Measurements from ENCODE around the gene CD46. TPM values are rescaled to one million over a fixed set of nuclear protein-coding genes. Genes with fewer than 3 reads are reported as not detected.

CD46 gene
- total RNA-seq, 1 experiment from 2014 or later, result 91.4 TPM

- H3K4me1 ChIP-seq (ENCODE audit: insufficient read depth, low read length, poor library complexity, severe bottlenecking), result no peaks in the 10 kb centered on the region
- TF ChIP-seq EZH2 (IDR thresholded peaks at IDR 0.05; ENCODE audit: borderline replicate concordance, low read depth, low read length, poor library complexity, severe bottlenecking) (no peak), CTCF (conservative IDR thresholded peaks at IDR 0.05; ENCODE audit: low read depth, low read length) (no peak)
- no peak overlapping the region for H3K4me3 ChIP-seq (ENCODE audit: low read depth, low read length, poor library complexity, severe bottlenecking)
- H3K27me3 ChIP-seq (replicated peaks; ENCODE audit: insufficient read depth, low read depth, low read length, poor library complexity), result no peaks in the 10 kb centered on the region
- no peaks in the 10 kb centered on the region for H3K36me3 ChIP-seq (ENCODE audit: insufficient read depth, low read length, poor library complexity, severe bottlenecking)
- intact Hi-C loops (cut with micrococcal nuclease; ENCODE audit: unreplicated experiment), result no loop called here
- ChIA-PET CTCF (interaction anchor here (0.7 kb wide), 1 partner anchor 14 kb away, joined by 3 read pairs; no protein-coding TSS in a partner anchor), POLR2A (ENCODE audit: low non-redundant PET) (no interaction called here)
- no TSS peak for BruUV-seq (replicated peaks)
- H3K9me3 ChIP-seq (ENCODE audit: low read depth, low read length, poor library complexity, severe bottlenecking), result no peaks in the 10 kb centered on the region
- DNase-seq (ENCODE audit: low spot score), result no peak
- H3K27ac ChIP-seq (ENCODE audit: low read depth, low read length, poor library complexity, severe bottlenecking), result no peak overlapping the region
Measured at GRCh38 chr1:207811319-207811718, 59.5 kb downstream of the CD46 start.

GRCh38 chr1:207811920-207812720 lies 60.3 kb downstream of the CD46 start:
- intact Hi-C loops (cut with micrococcal nuclease; ENCODE audit: unreplicated experiment), result no loop called here
- CTCF ChIA-PET, result interaction anchor here (0.7 kb wide), 1 partner anchor 15 kb away, joined by 3 read pairs; no protein-coding TSS in a partner anchor
- Histone ChIP-seq H3K4me3 (ENCODE audit: low read depth, low read length, poor library complexity, severe bottlenecking) (no peak overlapping the region), H3K27me3 (replicated peaks; ENCODE audit: insufficient read depth, low read depth, low read length, poor library complexity) (no peaks in the 10 kb centered on the region), H3K27ac (ENCODE audit: low read depth, low read length, poor library complexity, severe bottlenecking) (no peak overlapping the region), H3K4me1 (ENCODE audit: insufficient read depth, low read length, poor library complexity, severe bottlenecking) (no peaks in the 10 kb centered on the region), H3K36me3 (ENCODE audit: insufficient read depth, low read length, poor library complexity, severe bottlenecking) (no peaks in the 10 kb centered on the region), H3K9me3 (ENCODE audit: low read depth, low read length, poor library complexity, severe bottlenecking) (no peaks in the 10 kb centered on the region)
- peak; percentile 10 for DNase-seq (ENCODE audit: low spot score)
- POLR2A ChIA-PET (ENCODE audit: low non-redundant PET), result no interaction called here
- no TSS peak for BruUV-seq (replicated peaks)
- TF ChIP-seq CTCF (conservative IDR thresholded peaks at IDR 0.05; ENCODE audit: low read depth, low read length) (peak; percentile 39; the same call in 1 of the 2 replicates), EZH2 (IDR thresholded peaks at IDR 0.05; ENCODE audit: borderline replicate concordance, low read depth, low read length, poor library complexity, severe bottlenecking) (no peak)

- no peaks in the 10 kb centered on the region for H3K27me3 ChIP-seq (replicated peaks; ENCODE audit: insufficient read depth, low read depth, low read length, poor library complexity)
- CTCF ChIA-PET, result no interaction called here
- no peaks in the 10 kb centered on the region for H3K9me3 ChIP-seq (ENCODE audit: low read depth, low read length, poor library complexity, severe bottlenecking)
- BruUV-seq (replicated peaks), result no TSS peak
- H3K4me3 ChIP-seq (ENCODE audit: low read depth, low read length, poor library complexity, severe bottlenecking), result no peak overlapping the region
- TF ChIP-seq EZH2 (IDR thresholded peaks at IDR 0.05; ENCODE audit: borderline replicate concordance, low read depth, low read length, poor library complexity, severe bottlenecking) (no peak), CTCF (conservative IDR thresholded peaks at IDR 0.05; ENCODE audit: low read depth, low read length) (no peak)
- H3K36me3 ChIP-seq (ENCODE audit: insufficient read depth, low read length, poor library complexity, severe bottlenecking), result no peaks in the 10 kb centered on the region
- intact Hi-C loops (cut with micrococcal nuclease; ENCODE audit: unreplicated experiment), result no loop called here
- no peak overlapping the region for H3K27ac ChIP-seq (ENCODE audit: low read depth, low read length, poor library complexity, severe bottlenecking)
- H3K4me1 ChIP-seq (ENCODE audit: insufficient read depth, low read length, poor library complexity, severe bottlenecking), result no peaks in the 10 kb centered on the region
- POLR2A ChIA-PET (ENCODE audit: low non-redundant PET), result no interaction called here
- no peak for DNase-seq (ENCODE audit: low spot score)
Measured at GRCh38 chr1:207812778-207813511, 61.1 kb downstream of the CD46 start.
